B cell (primary cell): ENCODE data around the gene TRPM1. TPM values are rescaled to one million over a fixed set of nuclear protein-coding genes. Genes with fewer than 3 reads are reported as not detected.

Source experiments
- ATAC-seq: fragments of 200-7000 bp; cut with Tn5 transposase; one replicate; pipeline ENCODE4 v1.10.0; 2021; ENCODE audit warnings: low read depth, mild to moderate bottlenecking, moderate number of reproducible peaks, moderate library complexity
- CTCF ChIA-PET: fragments of 350-600 bp; sonication (Branson Sonifier 250); formaldehyde crosslinking; loops from one replicate; lab custom pipeline; 2021; ENCODE audit warnings: antibody characterized with exemption, inconsistent platforms; lab: Charles Lee
- POLR2A ChIA-PET: fragments of 350-600 bp; sonication (Branson Sonifier 250); formaldehyde crosslinking; loops from one replicate; lab custom pipeline; 2021; ENCODE audit warnings: antibody characterized with exemption; lab: Charles Lee
- DNase-seq: peaks from one replicate; pipeline ENCODE4 v3.0.0; 2013
- H2AFZ ChIP-seq: 2 replicates; pipeline ENCODE4 v1.6.1; 2012; ENCODE audit warnings: mild to moderate bottlenecking, low read depth, low read length; ENCODE audit not compliant: insufficient read depth, poor library complexity, severe bottlenecking
- H3K27ac ChIP-seq, 2 donors: 1 replicate in 1 of 2; 2 replicates in 1 of 2; pipeline ENCODE4 v1.5.1; 2012 to 2013; ENCODE audit warnings: low read length in 2 of 2, mild to moderate bottlenecking in 2 of 2, moderate library complexity in 1 of 2
- H3K27me3 ChIP-seq, 4 experiments: fragments of 200-600 bp in 1 of 4; sonication (generic) in 1 of 4; replicated peaks in 1 of 4; 1 replicate in 2 of 4; 2 replicates in 2 of 4; pipeline versions ENCODE4 v1.6.1 to v1.7.0; 2013 to 2016; ENCODE audit warnings: low read length in 3 of 4, mild to moderate bottlenecking in 2 of 4, mixed read lengths in 1 of 4, moderate library complexity in 1 of 4; ENCODE audit not compliant: insufficient read depth in 4 of 4, control insufficient read depth in 3 of 4; ENCODE audit errors: control extremely low read depth in 1 of 4
- H3K36me3 ChIP-seq, 2 experiments: replicated peaks in 1 of 2; 1 replicate in 1 of 2; 2 replicates in 1 of 2; pipeline versions ENCODE4 v1.6.1 to v1.7.1; 2013; ENCODE audit warnings: low read length in 1 of 2; ENCODE audit not compliant: insufficient read depth in 2 of 2, control insufficient read depth in 1 of 2; ENCODE audit errors: control extremely low read depth in 1 of 2, extremely low read depth in 1 of 2
- H3K4me1 ChIP-seq, 2 donors: fragments of 200-600 bp in 1 of 2; sonication (generic) in 1 of 2; 1 replicate in 1 of 2; 2 replicates in 1 of 2; pipeline versions ENCODE4 v1.5.1 to v1.6.1; 2013 to 2017; ENCODE audit warnings: low read length in 2 of 2; ENCODE audit not compliant: control insufficient read depth in 2 of 2, insufficient read depth in 2 of 2
- H3K4me2 ChIP-seq: replicated peaks from 2 replicates; pipeline ENCODE3; 2012; ENCODE audit warnings: mild to moderate bottlenecking, low read depth, low read length; ENCODE audit not compliant: poor library complexity, severe bottlenecking
- H3K4me3 ChIP-seq, 5 experiments: fragments of 200-600 bp in 1 of 5; sonication (generic) in 1 of 5; 1 replicate in 3 of 5; 2 replicates in 2 of 5; pipeline versions ENCODE4 v1.5.1 to v1.7.0; 2011 to 2016; ENCODE audit warnings: low read length in 4 of 5, mild to moderate bottlenecking in 4 of 5, low read depth in 2 of 5, control low read depth in 1 of 5, moderate library complexity in 1 of 5; ENCODE audit not compliant: insufficient read depth in 1 of 5; ENCODE audit errors: control extremely low read depth in 1 of 5, extremely low read depth in 1 of 5
- H3K79me2 ChIP-seq: fragments of 200-600 bp; sonication (generic); one replicate; pipeline ENCODE4 v1.6.0; 2016; ENCODE audit warnings: low read length; ENCODE audit not compliant: control insufficient read depth, insufficient read depth
- H3K9ac ChIP-seq: fragments of 200-600 bp; sonication (generic); 2 replicates; pipeline ENCODE4 v1.6.1; 2017; ENCODE audit warnings: mild to moderate bottlenecking, low read length, moderate library complexity
- H3K9me3 ChIP-seq, 3 donors: one replicate each; pipeline versions ENCODE4 v1.6.1 to v1.7.1; 2013; ENCODE audit warnings: low read length in 2 of 3; ENCODE audit not compliant: control insufficient read depth in 2 of 3, insufficient read depth in 1 of 3; ENCODE audit errors: control extremely low read depth in 1 of 3
- H4K20me1 ChIP-seq: 2 replicates; pipeline ENCODE4 v1.6.0; 2012; ENCODE audit warnings: mild to moderate bottlenecking, low read length; ENCODE audit not compliant: insufficient read depth, control insufficient read depth, poor library complexity, severe bottlenecking
- H3K27ac Mint-ChIP-seq: one replicate; pipeline ENCODE4 v1.8.0; 2021; ENCODE audit warnings: mixed read lengths
- H3K27me3 Mint-ChIP-seq: one replicate; pipeline ENCODE4 v1.8.0; 2021; ENCODE audit warnings: mixed read lengths
- H3K4me1 Mint-ChIP-seq: one replicate; pipeline ENCODE4 v1.8.0; 2021; ENCODE audit warnings: mixed read lengths
- H3K4me3 Mint-ChIP-seq: one replicate; pipeline ENCODE4 v1.8.0; 2021; ENCODE audit warnings: mixed read lengths
- H3K9me3 Mint-ChIP-seq: one replicate; pipeline ENCODE4 v1.8.0; 2022; ENCODE audit warnings: mixed read lengths; ENCODE audit not compliant: insufficient read depth
- CTCF ChIP-seq: fragments of 200-600 bp; IDR thresholded peaks from one replicate; pipeline ENCODE4 v1.8.0; 2022; ENCODE audit warnings: antibody characterized with exemption, mild to moderate bottlenecking
- EZH2 ChIP-seq: IDR thresholded peaks from 2 replicates; pipeline ENCODE4 v1.6.1; 2012; ENCODE audit warnings: borderline replicate concordance, low read depth, mild to moderate bottlenecking, moderate library complexity, low read length; ENCODE audit not compliant: insufficient read depth, poor library complexity, severe bottlenecking
- WGBS: methylation state at CpG from one replicate; pipeline ENCODE4 v1.1.5; 2013; ENCODE audit warnings: missing lambda C conversion rate; ENCODE audit not compliant: insufficient coverage; 5-methylcytosine and 5-hydroxymethylcytosine counted together
- intact Hi-C: fragments of 100-400 bp; cut with micrococcal nuclease; formaldehyde crosslinking; loops from one replicate; pipeline ENCODE4 v1.10.0; 2022
- polyA plus RNA-seq: library from polyadenylated mRNA; depleted of rRNA; stranded (reverse); fragments of >200 nt; gene quantifications from 2 replicates; pipeline ENCODE4 v1.2.3, GENCODE V29; 2012
- total RNA-seq, 2 donors: library from RNA; stranded (reverse); fragments of 120-200 nt in 1 of 2; gene quantifications; 1 replicate in 1 of 2; 2 replicates in 1 of 2; pipeline versions ENCODE4 v1.2.3 to v1.2.4, GENCODE V29; 2013 to 2022

TRPM1 gene
- total and polyA plus RNA-seq, 2 donors (not counting 1 experiment from before 2014, with no cell fraction given), result 0.07 TPM; not detected in 1

- ChIA-PET CTCF (no interaction called here), POLR2A (no interaction called here)
- H3K9ac ChIP-seq, result no peak overlapping the region
- Mint-ChIP-seq H3K4me3 (no peak overlapping the region), H3K9me3 (no peaks in the 10 kb centered on the region), H3K4me1 (peaks cover 45% of the 10 kb centered on the region), H3K27me3 (no peaks in the 10 kb centered on the region), H3K27ac (no peak overlapping the region)
- no peak overlapping the region for H3K4me3 ChIP-seq
- H3K79me2 ChIP-seq, result no peaks in the 10 kb centered on the region
- intact Hi-C loops, result no loop called here
- H3K9me3 ChIP-seq, result peaks cover 0 to 4% (median 0%) of the 10 kb centered on the region in 3 donors
- no peak overlapping the region for H2AFZ ChIP-seq
- H3K4me1 ChIP-seq, result peaks cover 22 to 31% of the 10 kb centered on the region in 2 donors
- no peak for TF ChIP-seq CTCF
- TF ChIP-seq EZH2, result no peak
- H3K36me3 ChIP-seq, result no peaks in the 10 kb centered on the region
- no peaks in the 10 kb centered on the region for H3K27me3 ChIP-seq
- DNase-seq (no peak), ATAC-seq (no peak)
- 94% methylated on average over 2 of the region's 6 CpGs for WGBS
- no peaks in the 10 kb centered on the region for H4K20me1 ChIP-seq
- no peak overlapping the region for H3K27ac ChIP-seq
- no peak overlapping the region for H3K4me2 ChIP-seq
Observed at GRCh38 chr15:31084176-31084575, 17.3 kb downstream of the TRPM1 start.

GRCh38 chr15:31083370-31083780 is 18.1 kb downstream of the TRPM1 start:
- POLR2A ChIA-PET, result no interaction called here
- H3K27ac ChIP-seq, result no peak overlapping the region
- no peaks in the 10 kb centered on the region for H4K20me1 ChIP-seq
- H3K4me3 ChIP-seq, result no peak overlapping the region
- H3K4me2 ChIP-seq, result no peak overlapping the region
- no peak overlapping the region for H2AFZ ChIP-seq
- Mint-ChIP-seq H3K4me1 (peaks cover 45% of the 10 kb centered on the region), H3K27me3 (no peaks in the 10 kb centered on the region), H3K9me3 (no peaks in the 10 kb centered on the region), H3K27ac (no peak overlapping the region), H3K4me3 (no peak overlapping the region)
- no peaks in the 10 kb centered on the region for H3K27me3 ChIP-seq
- no peak for DNase-seq
- H3K4me1 ChIP-seq, result peaks cover 22 to 31% of the 10 kb centered on the region in 2 donors
- TF ChIP-seq EZH2, result no peak
- no peak for TF ChIP-seq CTCF
- intact Hi-C loops, result no loop called here
- 46% methylated on average over 6 of the region's 6 CpGs for whole genome bisulfite sequencing
- H3K9me3 ChIP-seq, result peaks cover 0 to 4% (median 0%) of the 10 kb centered on the region in 3 donors
- ATAC-seq, result no peak
- CTCF ChIA-PET, result interaction anchor here (0.9 to 1.5 kb wide), 2 partner anchors 46 to 93 kb away, joined by 3 to 5 read pairs; no protein-coding TSS in a partner anchor
- no peaks in the 10 kb centered on the region for H3K36me3 ChIP-seq
- no peak overlapping the region for H3K9ac ChIP-seq
- no peaks in the 10 kb centered on the region for H3K79me2 ChIP-seq
